Common myeloid progenitor, CD34-positive (primary cell): ENCODE results near the gene NMD3.
A peak's percentile ranks its signal among the peaks of the same experiment; 100 is the strongest.
"Not testable (repeated sequence)": the region's sequence is repeated elsewhere in the genome, so short reads cannot be mapped to it uniquely, and the experiment has no call there.

Experiments used
- CTCF ChIA-PET: fragments of 350-600 bp; sonication (Branson Sonifier 250); formaldehyde crosslinking; loops from one replicate; lab custom pipeline; 2021; ENCODE audit warnings: antibody characterized with exemption; lab: Charles Lee
- POLR2A ChIA-PET: fragments of 350-600 bp; sonication (Branson Sonifier 250); formaldehyde crosslinking; loops from one replicate; lab custom pipeline; 2021; ENCODE audit warnings: antibody characterized with exemption; lab: Charles Lee
- DNase-seq, 3 donors: peaks; one replicate each; pipeline versions ENCODE4 v3.0.0 to v3.0.0-alpha.2; 2013
- H3K27ac ChIP-seq, 2 experiments: 1 replicate in 1 of 2; 2 replicates in 1 of 2; pipeline ENCODE4 v1.7.0; 2013; ENCODE audit warnings: inconsistent platforms in 2 of 2, low read length in 2 of 2, mild to moderate bottlenecking in 2 of 2, low read depth in 1 of 2, moderate library complexity in 1 of 2; ENCODE audit not compliant: severe bottlenecking in 2 of 2, insufficient read depth in 1 of 2, poor library complexity in 1 of 2
- H3K27me3 ChIP-seq, 5 experiments: replicated peaks in 2 of 5; 1 replicate in 3 of 5; 2 replicates in 2 of 5; pipeline versions ENCODE4 v1.6.1 to v1.7.0; 2013; ENCODE audit warnings: low read length in 4 of 5, mild to moderate bottlenecking in 2 of 5, moderate library complexity in 2 of 5, inconsistent platforms in 1 of 5; ENCODE audit not compliant: insufficient read depth in 5 of 5, control insufficient read depth in 4 of 5
- H3K36me3 ChIP-seq, 4 experiments: 1 replicate in 2 of 4; 2 replicates in 2 of 4; pipeline versions ENCODE4 v1.6.1 to v1.7.0; 2013; ENCODE audit warnings: low read length in 3 of 4, control low read depth in 1 of 4, mild to moderate bottlenecking in 1 of 4; ENCODE audit not compliant: control insufficient read depth in 4 of 4, insufficient read depth in 4 of 4
- H3K4me1 ChIP-seq, 4 experiments: 1 replicate in 3 of 4; 2 replicates in 1 of 4; pipeline versions ENCODE4 v1.6.1 to v1.7.1; 2013; ENCODE audit warnings: low read length in 3 of 4, mild to moderate bottlenecking in 3 of 4, control low read depth in 1 of 4, inconsistent platforms in 1 of 4, moderate library complexity in 1 of 4; ENCODE audit not compliant: control insufficient read depth in 4 of 4, insufficient read depth in 4 of 4; ENCODE audit errors: control extremely low read depth in 1 of 4
- H3K4me3 ChIP-seq, 7 experiments: 1 replicate in 4 of 7; 2 replicates in 3 of 7; pipeline versions ENCODE4 v1.5.1 to v1.7.0; 2013; ENCODE audit warnings: mild to moderate bottlenecking in 7 of 7, low read length in 6 of 7, moderate library complexity in 6 of 7, inconsistent platforms in 2 of 7, low read depth in 2 of 7, control low read depth in 1 of 7; ENCODE audit not compliant: insufficient read depth in 4 of 7, control insufficient read depth in 1 of 7; ENCODE audit errors: extremely low read depth in 1 of 7
- H3K9me3 ChIP-seq, 5 experiments: 1 replicate in 4 of 5; 2 replicates in 1 of 5; pipeline versions ENCODE4 v1.6.1 to v1.7.1; 2013; ENCODE audit warnings: low read length in 4 of 5, mild to moderate bottlenecking in 2 of 5, inconsistent platforms in 1 of 5, low read depth in 1 of 5, moderate library complexity in 1 of 5; ENCODE audit not compliant: control insufficient read depth in 4 of 5, insufficient read depth in 2 of 5; ENCODE audit errors: control extremely low read depth in 1 of 5
- WGBS: methylation state at CpG from one replicate; pipeline ENCODE4 v1.1.5; 2013; ENCODE audit not compliant: insufficient coverage; 5-methylcytosine and 5-hydroxymethylcytosine counted together

NMD3 gene

GRCh38 chr3:161273589-161274218 is 52.6 kb downstream of the NMD3 start:
- H3K4me3 ChIP-seq, result no peak overlapping the region
- POLR2A ChIA-PET, result no interaction called here
- H3K27ac ChIP-seq, result no peak overlapping the region
- H3K4me1 ChIP-seq, result no peaks in the 10 kb centered on the region
- no peaks in the 10 kb centered on the region for H3K36me3 ChIP-seq
- CTCF ChIA-PET, result interaction anchor here (1.1 to 3.5 kb wide), 9 partner anchors 13 to 564 kb away, joined by 3 to 38 read pairs (median 9); no protein-coding TSS in a partner anchor
- H3K9me3 ChIP-seq, result peaks cover 0 to 13% (median 7%) of the 10 kb centered on the region in 5 experiments
- peak; percentile 47 to 68 (median 59) for DNase-seq
- no peaks in the 10 kb centered on the region for H3K27me3 ChIP-seq
- WGBS, result 100% methylated on average over 1 of the region's 3 CpGs

GRCh38 chr3:161274691-161275298 is 53.7 kb downstream of the NMD3 start:
- peak; percentile 59 to 81 (median 74) for DNase-seq
- 50% methylated on average over 2 of the region's 4 CpGs for WGBS

DNA sequence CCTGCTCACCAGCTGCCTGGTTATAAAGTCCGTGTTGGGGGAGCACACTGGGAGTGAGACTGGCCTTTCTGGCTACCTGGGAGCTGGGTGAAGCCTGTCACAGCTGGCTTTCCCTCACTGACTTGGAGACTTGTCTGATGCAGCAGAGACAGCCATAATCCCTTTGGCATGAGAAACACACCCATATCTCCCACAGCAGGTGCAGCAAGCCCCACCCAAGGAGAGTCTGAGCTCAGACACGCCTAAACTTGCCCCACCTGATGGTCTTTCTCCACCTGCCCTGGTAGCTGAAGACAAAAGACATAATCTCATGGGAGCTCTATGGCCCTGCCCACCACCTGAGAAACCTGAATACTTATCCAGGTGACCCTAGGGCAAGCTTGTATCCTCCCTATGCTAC is 54.8 kb downstream of the NMD3 start:
- Histone ChIP-seq H3K4me1 (no peaks in the 10 kb centered on the region), H3K4me3 (no peak overlapping the region), H3K36me3 (no peaks in the 10 kb centered on the region), H3K27me3 (no peaks in the 10 kb centered on the region), H3K9me3 (peaks cover 0 to 13% (median 7%) of the 10 kb centered on the region in 5 experiments), H3K27ac (no peak overlapping the region)
- CTCF ChIA-PET, result interaction anchor here (0.5 to 3.5 kb wide), 13 partner anchors 9 to 568 kb away, joined by 3 to 38 read pairs (median 7); no protein-coding TSS in a partner anchor
- DNase-seq, result no peak
- 100% methylated on average over 2 of the region's 2 CpGs for whole genome bisulfite sequencing
- POLR2A ChIA-PET, result no interaction called here

More at GRCh38 chr3:161274691-161275298, 53.7 kb downstream of the NMD3 start:
- Histone ChIP-seq H3K27ac (peak overlapping the region in 1 of 2 experiments; percentile 2), H3K9me3 (peaks cover 0 to 13% (median 7%) of the 10 kb centered on the region in 5 experiments), H3K4me3 (no peak overlapping the region), H3K27me3 (no peaks in the 10 kb centered on the region), H3K4me1 (no peaks in the 10 kb centered on the region), H3K36me3 (no peaks in the 10 kb centered on the region)
- CTCF ChIA-PET, result interaction anchor here (0.5 to 3.5 kb wide), 23 partner anchors 8 to 570 kb away, joined by 3 to 38 read pairs (median 4); no protein-coding TSS in a partner anchor
- POLR2A ChIA-PET, result no interaction called here

GRCh38 chr3:161282387-161282786 is 61.3 kb downstream of the NMD3 start:
- H3K4me3 ChIP-seq, POLR2A ChIA-PET: not testable (repeated sequence)
- WGBS, result 94% methylated on average over 2 of the region's 4 CpGs

DNA sequence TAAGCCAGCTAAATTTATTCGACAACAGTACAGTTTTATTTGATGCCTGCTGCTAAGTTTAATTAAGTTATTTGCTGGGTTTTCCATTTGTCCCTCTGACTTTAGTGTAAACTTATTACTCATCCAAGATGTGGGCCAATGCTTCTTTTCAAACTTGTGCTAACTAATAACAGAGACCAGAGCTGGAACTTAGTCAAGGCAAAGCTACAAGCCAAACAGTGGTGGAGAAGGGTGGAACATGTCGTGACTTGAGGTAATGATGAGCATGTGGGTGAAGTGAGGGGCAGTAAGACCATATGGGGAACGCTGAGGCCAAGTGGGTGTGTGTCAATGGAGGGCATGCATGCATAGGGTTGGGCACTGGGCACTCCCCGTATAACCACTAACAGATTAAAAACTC is 63.9 kb downstream of the NMD3 start:
- Histone ChIP-seq H3K27ac (no peak overlapping the region), H3K36me3 (no peaks in the 10 kb centered on the region), H3K27me3 (no peaks in the 10 kb centered on the region), H3K9me3 (peaks cover 0 to 3% (median 0%) of the 10 kb centered on the region in 5 experiments), H3K4me3 (no peak overlapping the region), H3K4me1 (no peaks in the 10 kb centered on the region)
- POLR2A ChIA-PET, result no interaction called here
- CTCF ChIA-PET, result interaction anchor here (1.4 kb wide), 1 partner anchor 13 kb away, joined by 4 read pairs; no protein-coding TSS in a partner anchor
- no peak for DNase-seq
- 100% methylated on average over 2 of the region's 4 CpGs for WGBS

More at GRCh38 chr3:161282387-161282786, 61.3 kb downstream of the NMD3 start:
- H3K27ac ChIP-seq, CTCF ChIA-PET, DNase-seq, H3K4me1 ChIP-seq, H3K36me3 ChIP-seq, H3K27me3 ChIP-seq: not testable (repeated sequence)
- peaks cover 0 to 15% (median 7%) of the 10 kb centered on the region in 5 experiments for H3K9me3 ChIP-seq

- POLR2A ChIA-PET, result no interaction called here
- CTCF ChIA-PET, result interaction anchor here (0.8 to 4.6 kb wide), 2 partner anchors 13 to 14 kb away, joined by 3 to 20 read pairs; no protein-coding TSS in a partner anchor
- Histone ChIP-seq H3K4me3 (no peak overlapping the region), H3K27me3 (no peaks in the 10 kb centered on the region), H3K4me1 (no peaks in the 10 kb centered on the region), H3K27ac (no peak overlapping the region), H3K36me3 (no peaks in the 10 kb centered on the region), H3K9me3 (peaks cover 0 to 3% (median 0%) of the 10 kb centered on the region in 5 experiments)
- WGBS, result 94% methylated on average over 3 of the region's 4 CpGs
- DNase-seq, result no peak
These were observed 68.1 kb downstream of the NMD3 start for GRCh38 chr3:161289174-161289573.
